Raji (cell line): ENCODE data around the gene KIF5C.

Experiments used
- POLR2A ChIP-seq: IDR thresholded peaks from 2 replicates; pipeline ENCODE4 v1.6.1; 2011; ENCODE audit warnings: low read depth, low read length, control low read depth; ENCODE audit not compliant: insufficient read depth

The KIF5C gene

GRCh38 chr2:148877403-148877740 lies 2.3 kb downstream of the KIF5C start:
- TF ChIP-seq POLR2A: no peak

GRCh38 chr2:148880636-148881035 lies 5.6 kb downstream of the KIF5C start:
- TF ChIP-seq POLR2A: no peak

- TF ChIP-seq POLR2A: no peak
Measured at GRCh38 chr2:148882051-148882450, 7.0 kb downstream of the KIF5C start.

- no peak for TF ChIP-seq POLR2A
Measured at GRCh38 chr2:148885209-148885608, 10.2 kb downstream of the KIF5C start.

GRCh38 chr2:148885988-148886387 lies 11.0 kb downstream of the KIF5C start:
- TF ChIP-seq POLR2A: no peak

- TF ChIP-seq POLR2A: no peak
Measured at GRCh38 chr2:148887350-148888002, 12.4 kb downstream of the KIF5C start.

GRCh38 chr2:148888003-148888501 lies 13.0 kb downstream of the KIF5C start:
- TF ChIP-seq POLR2A: no peak

GRCh38 chr2:148888986-148889385 lies 14.0 kb downstream of the KIF5C start:
- no peak for TF ChIP-seq POLR2A

- TF ChIP-seq POLR2A: no peak
Measured at GRCh38 chr2:148893906-148894305, 18.9 kb downstream of the KIF5C start.

- no peak for TF ChIP-seq POLR2A
Measured at GRCh38 chr2:148896136-148896535, 21.1 kb downstream of the KIF5C start.

GRCh38 chr2:148899638-148900318 lies 24.8 kb downstream of the KIF5C start:
- no peak for TF ChIP-seq POLR2A

- no peak for TF ChIP-seq POLR2A
Measured at GRCh38 chr2:148900350-148900837, 25.4 kb downstream of the KIF5C start.

GRCh38 chr2:148901142-148901541 lies 26.1 kb downstream of the KIF5C start:
- no peak for TF ChIP-seq POLR2A

GRCh38 chr2:148902798-148903197 lies 27.8 kb downstream of the KIF5C start:
- no peak for TF ChIP-seq POLR2A

GRCh38 chr2:148903294-148903693 lies 28.3 kb downstream of the KIF5C start:
- no peak for TF ChIP-seq POLR2A

- no peak for TF ChIP-seq POLR2A
Measured at GRCh38 chr2:148903979-148904378, 29.0 kb downstream of the KIF5C start.
